ENCODE results near the gene POC1B. TPM values are rescaled to one million over a fixed set of nuclear protein-coding genes. Genes with fewer than 3 reads are reported as not detected.

Gene POC1B
- total RNA-seq, 1 experiment from 2014 or later = 14.1 TPM

DNA sequence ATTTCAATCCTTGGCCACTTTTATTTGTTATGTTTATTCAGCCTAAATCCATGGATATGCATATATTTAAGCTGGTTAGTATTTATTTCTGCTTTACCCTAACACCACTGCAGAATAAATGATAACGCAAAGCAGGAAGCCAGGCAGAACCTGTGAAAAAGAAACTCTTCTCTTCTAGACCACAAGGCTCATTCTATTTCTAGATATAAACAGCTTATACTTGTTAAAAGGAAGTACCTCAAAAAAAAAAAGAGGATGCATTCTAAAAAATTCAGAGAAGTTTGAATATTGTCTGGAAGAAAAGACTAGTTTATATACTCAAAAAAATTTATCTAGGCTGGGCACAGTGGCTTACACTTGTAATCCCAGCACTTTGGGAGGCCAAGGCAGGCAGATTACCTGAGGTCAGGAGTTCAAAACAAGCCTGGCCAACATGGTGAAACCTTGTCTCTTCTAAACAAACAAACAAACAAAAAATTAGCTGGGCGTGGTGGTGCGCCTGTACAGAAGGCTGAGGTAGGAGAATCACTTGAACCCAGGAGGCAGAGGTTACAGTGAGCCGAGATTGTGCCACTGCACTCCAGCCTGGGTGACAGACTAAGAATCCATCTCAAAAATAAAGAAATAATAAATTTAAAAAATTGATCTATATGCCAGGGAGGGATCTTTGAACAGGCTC, 57.1 kb downstream of the POC1B start:
- no peaks in the 10 kb centered on the region for H3K36me3 Mint-ChIP-seq (ENCODE audit: insufficient read depth, unreplicated experiment)
- Histone ChIP-seq H3K36me3 (ENCODE audit: control insufficient read depth, insufficient read depth, low read length) (no peaks in the 10 kb centered on the region), H3K4me1 (no peaks in the 10 kb centered on the region), H3K27me3 (replicated peaks; ENCODE audit: control insufficient read depth, insufficient read depth, low read length) (no peaks in the 10 kb centered on the region), H3K9me3 (no peaks in the 10 kb centered on the region), H3K4me3 (ENCODE audit: low read depth, low read length) (no peak overlapping the region)
- H3K27ac Mint-ChIP-seq (ENCODE audit: unreplicated experiment) = no peak overlapping the region
- intact Hi-C loops (cut with micrococcal nuclease; ENCODE audit: unreplicated experiment) = loop anchor here (10.0 kb wide), 1 partner anchor 304 kb away; no protein-coding TSS in a partner anchor
- TF ChIP-seq, protein P1, sequence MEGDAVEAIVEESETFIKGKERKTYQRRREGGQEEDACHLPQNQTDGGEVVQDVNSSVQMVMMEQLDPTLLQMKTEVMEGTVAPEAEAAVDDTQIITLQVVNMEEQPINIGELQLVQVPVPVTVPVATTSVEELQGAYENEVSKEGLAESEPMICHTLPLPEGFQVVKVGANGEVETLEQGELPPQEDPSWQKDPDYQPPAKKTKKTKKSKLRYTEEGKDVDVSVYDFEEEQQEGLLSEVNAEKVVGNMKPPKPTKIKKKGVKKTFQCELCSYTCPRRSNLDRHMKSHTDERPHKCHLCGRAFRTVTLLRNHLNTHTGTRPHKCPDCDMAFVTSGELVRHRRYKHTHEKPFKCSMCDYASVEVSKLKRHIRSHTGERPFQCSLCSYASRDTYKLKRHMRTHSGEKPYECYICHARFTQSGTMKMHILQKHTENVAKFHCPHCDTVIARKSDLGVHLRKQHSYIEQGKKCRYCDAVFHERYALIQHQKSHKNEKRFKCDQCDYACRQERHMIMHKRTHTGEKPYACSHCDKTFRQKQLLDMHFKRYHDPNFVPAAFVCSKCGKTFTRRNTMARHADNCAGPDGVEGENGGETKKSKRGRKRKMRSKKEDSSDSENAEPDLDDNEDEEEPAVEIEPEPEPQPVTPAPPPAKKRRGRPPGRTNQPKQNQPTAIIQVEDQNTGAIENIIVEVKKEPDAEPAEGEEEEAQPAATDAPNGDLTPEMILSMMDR (IDR thresholded peaks at IDR 0.05; ENCODE audit: insufficient read depth in 1 of 2, low read depth in 1 of 2, low read length in 1 of 2, severe bottlenecking in 1 of 2, unreplicated experiment in 1 of 2) = no peak
- CTCF ChIA-PET = no interaction called here
- no peaks in the 10 kb centered on the region for H3K9me3 Mint-ChIP-seq (ENCODE audit: unreplicated experiment)
- BruUV-seq (replicated peaks) = no TSS peak
- no peak overlapping the region for H3K4me3 Mint-ChIP-seq (ENCODE audit: unreplicated experiment)
- POLR2A ChIA-PET = no interaction called here
- H3K27me3 Mint-ChIP-seq (ENCODE audit: insufficient read depth, unreplicated experiment) = no peaks in the 10 kb centered on the region
- no peak for DNase-seq
- H3K4me1 Mint-ChIP-seq (ENCODE audit: low read depth, unreplicated experiment) = no peaks in the 10 kb centered on the region

DNA sequence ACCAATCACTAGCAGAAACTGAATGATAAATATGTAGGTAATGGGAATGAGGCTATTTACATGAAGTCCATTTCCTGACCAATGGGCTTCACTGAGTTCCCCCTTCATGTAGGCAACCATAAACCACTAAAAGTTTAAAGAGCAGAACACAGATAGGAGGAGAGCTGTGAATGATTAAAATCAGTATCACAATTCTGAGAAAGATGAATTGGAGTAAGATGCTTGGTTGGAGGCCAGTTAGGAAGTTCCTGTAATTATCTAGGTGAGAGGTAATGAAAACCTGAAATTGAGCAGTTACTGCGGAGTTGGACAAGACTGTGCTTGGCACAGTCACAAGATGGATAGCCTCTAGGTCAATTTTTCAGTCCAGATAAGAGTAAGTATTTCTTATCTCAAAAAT, 57.8 kb downstream of the POC1B start:
- no peaks in the 10 kb centered on the region for H3K36me3 ChIP-seq (ENCODE audit: control insufficient read depth, insufficient read depth, low read length)
- H3K4me3 ChIP-seq (ENCODE audit: low read depth, low read length) = no peak overlapping the region
- Mint-ChIP-seq H3K36me3 (ENCODE audit: insufficient read depth, unreplicated experiment) (no peaks in the 10 kb centered on the region), H3K27ac (ENCODE audit: unreplicated experiment) (no peak overlapping the region), H3K4me3 (ENCODE audit: unreplicated experiment) (no peak overlapping the region), H3K4me1 (ENCODE audit: low read depth, unreplicated experiment) (no peaks in the 10 kb centered on the region), H3K9me3 (ENCODE audit: unreplicated experiment) (no peaks in the 10 kb centered on the region), H3K27me3 (ENCODE audit: insufficient read depth, unreplicated experiment) (no peaks in the 10 kb centered on the region)
- no peak for DNase-seq
- CTCF ChIA-PET = no interaction called here
- no peaks in the 10 kb centered on the region for H3K9me3 ChIP-seq
- no peaks in the 10 kb centered on the region for H3K27me3 ChIP-seq (replicated peaks; ENCODE audit: control insufficient read depth, insufficient read depth, low read length)
- TF ChIP-seq, protein P1 (IDR thresholded peaks at IDR 0.05; ENCODE audit: insufficient read depth in 1 of 2, low read depth in 1 of 2, low read length in 1 of 2, severe bottlenecking in 1 of 2, unreplicated experiment in 1 of 2) = no peak
- intact Hi-C loops (cut with micrococcal nuclease; ENCODE audit: unreplicated experiment) = loop anchor here (10.0 kb wide), 1 partner anchor 303 kb away; no protein-coding TSS in a partner anchor
- H3K4me1 ChIP-seq = no peaks in the 10 kb centered on the region
- BruUV-seq (replicated peaks) = no TSS peak
- POLR2A ChIA-PET = no interaction called here

DNA sequence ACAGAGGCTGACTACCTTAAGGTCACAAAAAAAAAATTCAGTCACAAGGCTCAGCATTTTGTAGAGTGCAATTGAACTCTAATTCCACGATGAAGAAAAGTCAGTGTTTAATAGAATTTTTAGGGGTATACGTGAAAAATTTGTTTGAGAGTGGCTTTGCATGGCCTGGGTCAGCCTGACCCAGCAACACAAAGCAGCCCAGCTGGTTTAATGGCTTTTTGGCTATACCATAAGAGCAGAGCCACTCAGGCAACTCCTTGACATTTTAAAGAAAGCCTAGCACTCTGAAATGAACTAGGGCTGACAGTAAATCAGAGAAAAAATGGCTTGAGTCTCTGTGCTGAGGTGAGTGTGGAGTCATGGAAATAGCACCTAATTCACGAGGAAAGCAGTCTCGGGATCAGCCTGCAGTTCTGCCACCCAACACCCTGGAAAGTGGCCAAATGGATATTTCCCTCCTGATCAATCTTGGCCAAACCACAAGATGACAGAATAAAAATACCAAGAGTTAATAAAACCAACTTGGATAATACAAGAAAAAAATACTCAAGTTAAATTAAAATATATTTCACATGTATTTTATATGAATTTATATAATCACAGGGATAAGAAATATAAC, 60.8 kb downstream of the POC1B start:
- TF ChIP-seq, protein P1 (IDR thresholded peaks at IDR 0.05; ENCODE audit: insufficient read depth in 1 of 2, low read depth in 1 of 2, low read length in 1 of 2, severe bottlenecking in 1 of 2, unreplicated experiment in 1 of 2) = no peak
- no peaks in the 10 kb centered on the region for H3K36me3 Mint-ChIP-seq (ENCODE audit: insufficient read depth, unreplicated experiment)
- BruUV-seq (replicated peaks) = no TSS peak
- Histone ChIP-seq H3K27me3 (replicated peaks; ENCODE audit: control insufficient read depth, insufficient read depth, low read length) (no peaks in the 10 kb centered on the region), H3K4me3 (ENCODE audit: low read depth, low read length) (no peak overlapping the region), H3K9me3 (no peaks in the 10 kb centered on the region), H3K36me3 (ENCODE audit: control insufficient read depth, insufficient read depth, low read length) (no peaks in the 10 kb centered on the region), H3K4me1 (no peaks in the 10 kb centered on the region; the same call in 1 of the 2 replicates)
- H3K9me3 Mint-ChIP-seq (ENCODE audit: unreplicated experiment) = no peaks in the 10 kb centered on the region
- no peak for DNase-seq
- no peaks in the 10 kb centered on the region for H3K27me3 Mint-ChIP-seq (ENCODE audit: insufficient read depth, unreplicated experiment)
- no peak overlapping the region for H3K4me3 Mint-ChIP-seq (ENCODE audit: unreplicated experiment)
- peaks cover 11% of the 10 kb centered on the region for H3K4me1 Mint-ChIP-seq (ENCODE audit: low read depth, unreplicated experiment)
- no peak overlapping the region for H3K27ac Mint-ChIP-seq (ENCODE audit: unreplicated experiment)
- POLR2A ChIA-PET = no interaction called here
- CTCF ChIA-PET = no interaction called here
- intact Hi-C loops (cut with micrococcal nuclease; ENCODE audit: unreplicated experiment) = loop anchor here (10.0 kb wide), 1 partner anchor 300 kb away; no protein-coding TSS in a partner anchor

Data from Caco-2 (cell line).